NCI-H774 (cell line): ENCODE measurements around the gene CDS2.

Source experiments
- DNase-seq: peaks from one replicate; lab custom pipeline; 2025; lab: John Stamatoyannopoulos, UW

CDS2 gene

DNA sequence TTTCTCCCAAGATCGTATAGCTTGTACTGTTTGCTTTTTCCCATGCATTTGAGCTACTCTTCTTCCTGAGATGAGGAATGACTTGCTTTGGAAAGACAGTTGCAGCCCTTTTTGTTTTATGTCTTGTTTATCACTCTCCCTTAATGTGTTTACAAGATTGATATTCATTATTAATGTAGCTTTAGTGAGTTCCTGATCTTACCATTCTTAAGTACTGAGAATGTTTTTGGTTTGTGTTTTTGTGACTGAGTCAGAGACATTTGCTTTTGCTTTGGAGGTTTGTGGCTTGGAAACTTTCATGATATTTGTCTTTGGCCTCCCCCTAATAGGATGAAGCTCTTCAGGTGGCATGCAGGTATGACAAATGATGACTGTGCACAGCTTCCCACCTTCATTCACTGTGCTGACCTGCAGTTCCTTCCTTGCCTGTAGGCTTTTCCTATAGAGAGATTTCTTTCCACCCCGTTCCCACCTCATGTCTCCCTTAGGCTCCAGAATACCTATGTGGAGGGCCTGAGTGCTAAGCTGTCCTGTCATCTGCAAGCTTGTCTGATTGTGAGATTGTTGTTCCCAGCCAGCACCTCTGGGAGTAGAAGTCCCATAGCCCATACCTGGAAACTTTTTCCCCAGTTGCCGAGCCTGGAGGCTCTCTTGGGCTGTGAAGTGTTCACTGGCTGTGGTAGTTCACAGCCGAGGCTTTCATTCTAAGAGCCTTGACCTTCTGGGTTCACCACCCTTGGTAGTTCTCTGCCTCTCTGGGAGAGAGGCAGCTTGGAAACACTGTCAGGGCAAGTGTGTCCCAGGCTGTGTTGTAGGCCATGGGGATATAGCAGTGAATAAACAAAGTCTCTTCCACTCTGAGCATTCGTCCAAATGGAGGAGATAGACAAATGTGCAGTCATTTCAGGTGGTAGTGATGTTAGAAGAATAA, 27.1 kb downstream of the CDS2 start:
- DNase-seq = no peak

- no peak for DNase-seq
Observed at GRCh38 chr20:5154543-5154925, 27.7 kb downstream of the CDS2 start.

DNA sequence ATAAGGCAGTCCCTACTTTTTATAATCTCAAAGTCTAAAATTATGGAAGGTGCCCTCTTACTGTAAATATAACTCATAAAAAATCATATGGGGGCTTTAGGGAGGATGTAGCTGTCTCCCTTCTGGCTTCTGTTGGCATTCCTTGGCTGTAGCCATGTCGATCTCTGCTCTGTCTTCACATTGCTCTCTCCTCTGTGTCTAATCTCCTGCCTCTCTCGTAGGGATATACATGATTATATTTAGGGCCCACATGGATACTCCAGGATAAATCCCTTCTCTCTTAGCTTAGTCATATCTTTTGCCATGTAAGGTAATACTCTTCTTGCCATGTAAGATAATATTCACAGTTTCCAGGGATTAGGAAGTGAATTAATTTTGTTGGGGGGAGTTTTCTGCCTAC, 28.6 kb downstream of the CDS2 start:
- no peak for DNase-seq

DNA sequence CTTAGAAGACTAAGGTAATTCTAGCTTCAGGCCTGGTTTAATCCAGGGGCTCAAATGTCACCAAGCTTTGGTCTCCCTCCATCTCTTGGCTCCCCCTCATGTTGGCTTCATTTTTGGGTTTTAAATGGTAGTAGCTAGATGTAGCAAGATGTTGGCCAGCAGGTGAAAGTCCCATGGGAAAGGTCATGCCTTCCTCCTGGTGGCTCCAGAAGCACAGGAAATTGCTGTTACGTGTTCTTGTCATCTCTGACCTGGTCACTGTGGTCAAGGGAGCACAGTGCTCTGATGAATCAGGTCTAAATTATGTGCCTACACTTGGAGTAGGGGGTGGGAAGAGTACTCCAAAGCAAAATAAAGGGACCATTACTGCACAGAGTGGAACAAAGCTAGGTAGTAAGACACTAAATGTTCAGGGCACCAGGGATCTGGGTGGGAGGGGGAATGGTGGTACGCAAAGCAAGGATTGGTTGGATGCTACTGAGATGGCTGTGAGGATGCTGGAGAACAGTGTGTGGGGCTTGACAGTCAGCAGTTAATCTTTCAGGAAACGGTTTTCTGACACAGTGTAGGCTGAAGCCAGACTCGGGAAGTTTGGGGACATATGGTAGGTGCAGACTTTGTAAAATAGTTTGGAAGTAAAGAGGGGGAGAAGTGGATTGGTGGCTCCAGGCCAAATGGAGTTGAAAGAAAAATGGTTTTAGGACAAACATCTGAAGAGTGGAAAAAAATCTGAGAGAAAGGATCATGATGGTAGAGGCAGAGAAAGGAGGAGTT, 30.1 kb downstream of the CDS2 start:
- no peak for DNase-seq

DNA sequence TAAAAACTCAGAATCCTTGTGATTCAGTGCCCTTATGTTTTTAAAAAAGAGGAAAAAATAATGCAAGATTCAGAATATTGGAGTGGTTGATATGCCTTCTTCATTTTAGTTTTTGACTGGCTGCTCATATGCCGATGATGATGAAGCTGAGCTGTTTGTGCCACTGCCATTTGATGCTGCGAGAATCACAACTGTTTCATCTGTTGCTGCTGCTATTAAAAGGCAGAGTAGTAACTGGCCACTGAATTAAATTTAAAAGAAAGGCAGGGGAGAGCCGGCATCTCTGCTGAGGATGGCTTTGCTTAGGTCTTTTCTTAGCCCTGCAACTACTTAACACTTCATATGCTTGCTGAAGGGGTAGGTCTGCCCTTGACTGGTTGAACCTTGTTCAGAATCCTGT, 33.1 kb downstream of the CDS2 start:
- no peak for DNase-seq

- DNase-seq = no peak
Observed at GRCh38 chr20:5160882-5161281, 34.1 kb downstream of the CDS2 start.

DNA sequence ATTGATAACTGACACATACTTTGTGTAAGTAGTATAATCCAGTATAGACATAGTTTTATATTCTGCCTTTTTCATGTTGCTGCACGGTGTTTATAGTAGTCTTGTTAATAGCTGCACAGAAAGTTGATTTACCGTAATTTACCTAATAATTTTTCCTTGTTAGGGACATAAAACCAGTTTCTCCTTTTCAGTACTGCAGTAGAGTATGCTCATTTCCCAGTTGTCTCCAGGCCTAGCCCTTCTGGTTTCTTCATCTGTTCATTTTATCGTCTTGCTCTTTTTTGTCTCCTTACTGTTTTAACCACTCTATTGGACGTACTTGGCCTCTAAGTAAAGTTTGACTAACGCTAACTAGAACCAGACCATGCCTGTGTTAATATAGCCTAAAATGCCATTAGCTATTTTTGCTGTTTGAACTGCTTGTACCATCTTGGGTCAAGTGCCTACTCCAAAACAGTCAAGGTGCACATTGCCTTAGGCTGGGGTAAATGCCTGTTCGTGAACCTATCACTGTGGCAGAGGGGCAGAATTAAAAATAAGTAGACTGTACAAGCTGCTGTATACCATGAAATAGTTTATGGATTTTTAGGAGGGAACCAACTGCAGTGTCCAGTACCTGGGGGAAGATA, 34.8 kb downstream of the CDS2 start:
- no peak for DNase-seq

DNA sequence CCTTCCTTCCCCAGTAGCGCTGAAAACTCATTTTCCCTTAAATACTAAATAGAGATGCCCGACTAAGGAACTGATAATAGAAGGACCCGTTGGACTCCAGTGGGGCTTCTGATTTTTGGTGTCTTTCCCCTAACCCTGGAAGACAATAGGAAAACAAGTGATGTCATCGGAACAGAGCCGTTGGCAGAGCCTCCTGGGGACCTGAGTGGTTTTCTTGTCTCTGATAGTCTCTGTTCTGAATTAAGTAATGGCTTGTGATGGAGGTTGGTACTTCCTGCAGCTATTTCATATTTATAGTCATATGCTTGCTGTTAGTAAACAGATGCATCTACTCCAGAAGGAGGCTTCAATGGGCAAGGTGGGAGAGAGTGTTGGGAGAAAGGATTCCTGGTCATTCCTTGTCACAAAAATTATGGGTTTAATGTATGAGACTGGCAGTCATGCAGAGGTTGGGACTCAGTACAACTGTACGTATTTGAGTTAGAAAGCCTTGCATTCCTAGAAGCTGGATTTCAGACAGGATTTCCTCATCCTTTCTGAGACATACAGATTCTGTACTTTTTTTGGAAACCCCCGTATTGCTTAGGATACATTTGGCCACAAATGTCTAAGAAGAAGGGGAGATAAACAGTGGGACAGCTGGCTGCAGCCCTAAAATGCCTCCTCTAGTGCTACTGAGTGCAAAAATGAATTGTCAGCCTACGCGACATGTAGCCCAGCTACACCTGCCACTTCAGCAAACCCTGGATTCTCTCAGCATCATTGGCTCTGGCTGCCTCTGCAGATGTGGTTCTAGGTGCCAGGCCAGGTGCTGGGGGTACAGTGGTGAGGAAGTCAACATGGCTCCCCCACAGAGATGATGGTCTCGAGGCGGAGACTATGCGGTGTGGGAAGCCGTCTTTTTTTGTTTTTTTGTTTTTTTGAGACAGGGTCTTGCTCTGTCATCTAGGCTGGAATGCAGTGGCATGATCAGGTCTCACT, 38.1 kb downstream of the CDS2 start:
- DNase-seq = no peak

DNA sequence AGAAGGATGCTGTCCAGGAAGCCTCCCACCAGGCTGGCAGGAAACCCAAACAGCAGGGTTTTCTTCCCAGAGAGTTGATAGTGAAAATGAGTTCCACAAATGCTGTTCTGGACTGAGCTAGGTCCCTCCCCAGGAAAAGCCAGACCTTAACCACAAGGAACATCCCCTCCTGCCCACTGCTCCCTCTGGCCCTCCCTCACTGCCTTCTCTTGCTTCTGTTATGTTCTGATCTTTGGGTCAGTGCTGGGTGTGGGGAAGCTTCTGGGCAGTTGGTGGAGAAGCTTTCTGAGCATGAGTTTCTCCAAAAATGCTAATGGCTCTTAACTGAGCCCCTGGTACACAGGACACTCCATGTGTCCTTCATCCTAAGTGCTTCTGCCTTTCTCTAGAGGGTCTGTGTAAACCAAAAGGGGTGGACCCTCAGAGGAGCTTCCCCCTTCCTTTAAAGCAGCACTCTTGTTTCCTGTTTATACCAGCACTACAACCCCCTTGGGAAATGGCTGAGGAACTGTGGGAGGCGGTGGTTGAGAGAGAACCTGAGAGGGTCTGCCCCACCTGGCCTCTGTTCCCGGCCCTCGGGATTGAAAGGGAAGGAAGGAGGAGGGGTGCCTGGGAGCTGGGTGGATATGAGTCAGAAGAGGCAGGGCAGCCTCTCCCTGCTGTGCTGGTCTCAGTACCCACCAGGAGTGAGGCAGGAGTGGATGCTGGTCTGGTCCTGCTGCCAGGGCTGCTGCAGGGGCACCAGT, 42.0 kb downstream of the CDS2 start:
- no peak for DNase-seq

DNA sequence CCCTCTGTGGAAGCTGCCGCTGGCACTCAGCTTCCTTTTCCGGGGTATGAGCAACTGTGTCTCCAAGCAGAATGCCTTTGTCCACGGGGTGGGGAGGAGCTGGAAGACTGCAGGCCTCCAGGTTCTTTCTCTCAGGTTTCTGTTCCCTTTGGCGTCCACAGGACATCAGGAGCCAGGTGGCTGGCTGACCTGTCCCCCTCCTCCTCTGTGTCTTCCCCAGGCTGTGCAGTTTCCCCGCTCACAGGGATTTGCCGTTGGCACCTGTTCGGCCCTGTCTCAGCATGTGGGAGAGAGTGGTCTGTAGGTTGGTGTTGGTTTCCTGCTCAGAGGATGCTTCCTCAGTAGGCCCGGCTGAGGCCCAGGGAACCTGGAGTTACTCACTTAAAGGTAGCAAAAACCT, 43.5 kb downstream of the CDS2 start:
- DNase-seq = no peak

GRCh38 chr20:5171064-5171789, 44.4 kb downstream of the CDS2 start:
- no peak for DNase-seq

GRCh38 chr20:5171790-5172164, 45.0 kb downstream of the CDS2 start:
- DNase-seq = no peak

DNA sequence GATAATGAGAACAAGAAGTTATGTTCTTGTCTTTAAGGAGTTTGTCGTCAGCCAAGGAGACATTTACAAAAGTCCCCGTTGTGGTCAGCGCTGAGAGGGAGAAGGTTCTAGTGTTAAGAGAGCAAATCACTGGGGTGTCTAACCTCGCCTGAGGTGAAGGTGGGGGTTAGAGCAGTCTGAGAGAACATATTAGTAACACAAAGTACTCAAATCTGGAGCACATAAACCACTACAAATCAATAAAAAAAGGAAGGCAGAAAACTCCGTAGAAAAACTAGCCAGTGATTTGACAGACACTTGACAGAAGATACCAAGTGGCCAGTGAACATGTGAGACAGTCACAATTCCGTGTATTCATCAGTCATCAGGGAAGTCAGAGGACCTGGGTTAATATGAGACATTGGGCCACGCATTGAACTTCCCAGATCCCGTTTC, 45.4 kb downstream of the CDS2 start:
- DNase-seq = no peak

DNA sequence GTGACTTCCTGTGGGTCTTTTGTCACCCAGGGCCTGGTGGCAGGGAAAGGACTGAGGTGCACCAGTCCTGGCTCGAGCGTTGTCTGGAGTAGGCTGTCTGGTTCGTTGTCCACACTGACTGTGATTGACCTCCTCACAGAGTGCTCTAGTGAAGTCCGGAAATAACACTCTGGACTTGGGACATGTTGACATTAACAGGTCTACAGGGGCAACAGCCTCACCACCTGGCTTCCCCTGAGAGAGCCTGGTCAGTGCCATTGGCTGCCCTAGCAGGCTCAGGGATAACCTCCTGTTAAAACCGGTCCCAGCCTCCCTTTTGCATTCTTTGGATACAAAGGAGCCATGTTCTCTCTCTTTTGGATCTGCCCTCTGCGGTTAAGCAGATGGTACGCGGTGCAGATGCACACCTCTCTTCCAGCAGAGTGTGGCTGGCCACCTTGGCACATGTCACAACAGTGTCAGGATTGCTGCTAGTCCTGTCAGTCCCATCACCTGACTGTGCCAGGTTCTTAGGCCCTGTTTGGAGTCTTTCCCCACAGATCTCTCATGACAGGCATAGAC, 46.2 kb downstream of the CDS2 start:
- no peak for DNase-seq

GRCh38 chr20:5173751-5174150, 46.9 kb downstream of the CDS2 start:
- no peak for DNase-seq

GRCh38 chr20:5177071-5177470, 50.3 kb downstream of the CDS2 start:
- DNase-seq = no peak

DNA sequence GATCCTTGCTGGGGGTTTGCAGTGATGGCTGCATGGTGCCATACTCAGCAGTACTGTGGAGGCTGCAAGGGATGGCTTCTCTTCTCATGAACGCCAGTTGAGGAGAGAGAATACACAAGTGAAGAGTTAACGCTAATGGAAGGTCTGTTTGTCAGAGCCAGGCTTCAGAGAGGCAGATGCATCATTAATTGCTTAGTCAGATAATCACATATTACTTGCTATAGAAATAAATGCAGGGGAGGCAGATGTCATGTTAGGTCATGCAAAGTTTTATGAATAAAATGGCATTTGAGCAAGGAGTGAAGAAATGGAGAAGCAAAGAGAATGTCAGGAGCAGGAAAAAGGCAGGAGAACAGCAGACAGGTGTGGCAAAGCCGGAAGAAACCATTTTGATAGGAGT, 51.2 kb downstream of the CDS2 start:
- DNase-seq = no peak

DNA sequence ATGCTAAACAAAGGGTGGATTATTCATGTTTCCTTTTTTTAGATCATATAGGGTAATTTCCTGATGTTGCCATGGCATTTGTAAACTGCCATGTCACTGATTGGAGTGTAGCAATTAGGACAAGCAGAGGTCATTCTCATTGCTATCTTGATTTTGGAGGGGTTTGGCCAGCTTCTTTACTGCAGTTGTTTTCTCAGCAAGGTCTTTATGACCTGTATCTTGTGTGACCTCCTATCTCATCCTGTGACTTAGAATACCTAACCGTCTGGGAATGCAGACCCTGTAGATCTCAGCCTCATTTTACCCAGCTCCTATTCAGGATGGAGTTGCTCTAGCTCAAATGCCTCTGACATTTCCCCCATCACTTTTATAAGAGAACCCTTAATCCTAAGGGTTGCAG, 53.6 kb downstream of the CDS2 start:
- no peak for DNase-seq

DNA sequence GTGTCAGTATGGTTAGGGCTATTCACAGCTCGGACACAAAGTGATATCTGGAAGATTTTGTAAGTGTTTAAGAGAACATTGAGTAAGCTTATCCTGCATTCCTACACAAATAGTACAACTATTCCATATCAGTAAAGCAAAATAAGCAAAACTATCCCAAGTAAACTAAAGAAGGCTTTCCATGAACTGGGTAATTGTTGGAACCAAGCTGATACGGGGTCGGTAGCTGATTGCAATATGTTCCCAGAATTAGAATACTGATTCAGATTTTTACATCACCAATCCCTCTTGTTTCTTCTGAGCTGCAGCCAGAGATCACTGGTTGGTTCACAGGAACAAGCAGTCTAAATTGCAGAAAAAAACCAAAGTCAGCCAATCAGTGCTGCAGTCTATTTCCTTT, 54.1 kb downstream of the CDS2 start:
- DNase-seq = no peak

DNA sequence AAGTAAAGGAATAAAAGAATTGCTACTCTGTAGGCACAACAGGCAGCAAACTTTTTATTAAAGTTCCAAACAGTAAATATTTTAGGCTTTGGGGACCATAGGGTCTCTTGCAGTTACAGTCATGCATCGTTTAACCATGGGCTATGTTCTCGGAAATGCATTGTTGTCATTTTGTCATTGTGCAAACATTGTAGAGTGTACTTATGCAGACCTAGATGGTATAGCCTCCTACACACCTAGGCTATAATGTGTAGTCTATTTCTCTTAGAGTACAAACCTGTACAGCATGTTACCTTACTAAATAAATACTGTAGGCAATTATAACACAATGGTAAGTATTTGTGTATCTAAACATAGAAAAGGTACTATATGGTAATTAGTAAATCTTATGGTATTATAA, 54.7 kb downstream of the CDS2 start:
- no peak for DNase-seq
